Common myeloid progenitor, CD34-positive (primary cell): ENCODE measurements around the gene WLS.
A peak's percentile ranks its signal among the peaks of the same experiment; 100 is the strongest.

Experiments
- CTCF ChIA-PET: fragments of 350-600 bp; sonication (Branson Sonifier 250); formaldehyde crosslinking; loops from one replicate; lab custom pipeline; 2021; ENCODE audit warnings: antibody characterized with exemption; lab: Charles Lee
- POLR2A ChIA-PET: fragments of 350-600 bp; sonication (Branson Sonifier 250); formaldehyde crosslinking; loops from one replicate; lab custom pipeline; 2021; ENCODE audit warnings: antibody characterized with exemption; lab: Charles Lee
- DNase-seq, 3 donors: peaks; one replicate each; pipeline versions ENCODE4 v3.0.0 to v3.0.0-alpha.2; 2013
- H3K27ac ChIP-seq, 2 experiments: 1 replicate in 1 of 2; 2 replicates in 1 of 2; pipeline ENCODE4 v1.7.0; 2013; ENCODE audit warnings: inconsistent platforms in 2 of 2, low read length in 2 of 2, mild to moderate bottlenecking in 2 of 2, low read depth in 1 of 2, moderate library complexity in 1 of 2; ENCODE audit not compliant: severe bottlenecking in 2 of 2, insufficient read depth in 1 of 2, poor library complexity in 1 of 2
- H3K27me3 ChIP-seq, 5 experiments: replicated peaks in 2 of 5; 1 replicate in 3 of 5; 2 replicates in 2 of 5; pipeline versions ENCODE4 v1.6.1 to v1.7.0; 2013; ENCODE audit warnings: low read length in 4 of 5, mild to moderate bottlenecking in 2 of 5, moderate library complexity in 2 of 5, inconsistent platforms in 1 of 5; ENCODE audit not compliant: insufficient read depth in 5 of 5, control insufficient read depth in 4 of 5
- H3K36me3 ChIP-seq, 4 experiments: 1 replicate in 2 of 4; 2 replicates in 2 of 4; pipeline versions ENCODE4 v1.6.1 to v1.7.0; 2013; ENCODE audit warnings: low read length in 3 of 4, control low read depth in 1 of 4, mild to moderate bottlenecking in 1 of 4; ENCODE audit not compliant: control insufficient read depth in 4 of 4, insufficient read depth in 4 of 4
- H3K4me1 ChIP-seq, 4 experiments: 1 replicate in 3 of 4; 2 replicates in 1 of 4; pipeline versions ENCODE4 v1.6.1 to v1.7.1; 2013; ENCODE audit warnings: low read length in 3 of 4, mild to moderate bottlenecking in 3 of 4, control low read depth in 1 of 4, inconsistent platforms in 1 of 4, moderate library complexity in 1 of 4; ENCODE audit not compliant: control insufficient read depth in 4 of 4, insufficient read depth in 4 of 4; ENCODE audit errors: control extremely low read depth in 1 of 4
- H3K4me3 ChIP-seq, 7 experiments: 1 replicate in 4 of 7; 2 replicates in 3 of 7; pipeline versions ENCODE4 v1.5.1 to v1.7.0; 2013; ENCODE audit warnings: mild to moderate bottlenecking in 7 of 7, low read length in 6 of 7, moderate library complexity in 6 of 7, inconsistent platforms in 2 of 7, low read depth in 2 of 7, control low read depth in 1 of 7; ENCODE audit not compliant: insufficient read depth in 4 of 7, control insufficient read depth in 1 of 7; ENCODE audit errors: extremely low read depth in 1 of 7
- H3K9me3 ChIP-seq, 5 experiments: 1 replicate in 4 of 5; 2 replicates in 1 of 5; pipeline versions ENCODE4 v1.6.1 to v1.7.1; 2013; ENCODE audit warnings: low read length in 4 of 5, mild to moderate bottlenecking in 2 of 5, inconsistent platforms in 1 of 5, low read depth in 1 of 5, moderate library complexity in 1 of 5; ENCODE audit not compliant: control insufficient read depth in 4 of 5, insufficient read depth in 2 of 5; ENCODE audit errors: control extremely low read depth in 1 of 5
- WGBS: methylation state at CpG from one replicate; pipeline ENCODE4 v1.1.5; 2013; ENCODE audit not compliant: insufficient coverage; 5-methylcytosine and 5-hydroxymethylcytosine counted together

The WLS gene

DNA sequence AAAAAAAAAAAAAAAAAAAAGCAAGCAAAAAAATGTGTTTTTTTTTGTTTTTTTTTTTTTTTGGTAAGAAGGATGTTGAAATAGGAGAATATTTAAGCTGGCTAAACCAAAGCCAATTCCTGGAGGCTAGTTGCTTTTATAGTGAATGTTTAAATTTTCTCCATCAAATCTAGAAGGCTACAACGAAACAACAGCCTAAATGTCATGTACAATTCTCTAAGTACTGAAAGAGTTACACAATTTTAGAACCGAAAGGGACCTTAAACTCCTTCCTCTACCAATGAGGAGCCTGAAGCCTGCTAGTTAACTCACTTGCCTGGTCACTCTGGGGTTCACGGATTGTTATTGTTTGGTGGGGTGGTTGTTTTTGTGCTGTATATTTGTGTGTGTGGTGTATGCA lies 3.5 kb downstream of the WLS start:
- ChIA-PET CTCF (interaction anchor here (1.5 kb wide), 1 partner anchor 108 kb away, joined by 3 read pairs; no protein-coding TSS in a partner anchor), POLR2A (interaction anchor here (0.6 kb wide), 1 partner anchor 290 kb away, joined by 4 read pairs; no protein-coding TSS in a partner anchor)
- Histone ChIP-seq H3K27ac (no peak overlapping the region), H3K36me3 (no peaks in the 10 kb centered on the region), H3K9me3 (peaks cover 0 to 1% (median 0%) of the 10 kb centered on the region in 5 experiments), H3K4me1 (peaks cover 3 to 24% (median 15%) of the 10 kb centered on the region in 4 experiments), H3K27me3 (peaks cover 22 to 60% (median 34%) of the 10 kb centered on the region in 5 experiments), H3K4me3 (no peak overlapping the region)
- peak in 1 of 3 donors; percentile 8 for DNase-seq
- WGBS = no CpG with 5 or more reads among the region's 3 CpGs

DNA sequence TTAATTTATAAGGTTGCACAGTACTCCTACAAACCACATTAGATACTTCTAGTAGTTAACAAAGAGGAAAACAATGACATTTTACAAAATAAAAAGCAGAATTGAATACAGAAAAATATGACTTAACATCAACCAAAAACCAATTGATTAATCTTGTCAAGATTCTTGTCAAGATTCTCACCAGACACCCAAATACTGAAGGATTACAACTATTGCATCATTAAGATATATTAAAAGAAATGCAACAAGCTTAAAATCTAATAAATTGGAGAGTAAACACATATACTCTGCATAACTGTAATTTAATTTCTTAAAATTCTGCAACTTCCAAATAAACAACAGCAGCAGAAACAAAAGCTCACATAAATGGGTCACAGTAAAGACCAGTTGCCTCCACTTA lies 4.7 kb downstream of the WLS start:
- ChIA-PET POLR2A (no interaction called here), CTCF (no interaction called here)
- Histone ChIP-seq H3K27me3 (peaks cover 15 to 48% (median 29%) of the 10 kb centered on the region in 5 experiments), H3K4me1 (peaks cover 3 to 20% (median 12%) of the 10 kb centered on the region in 4 experiments), H3K27ac (no peak overlapping the region), H3K9me3 (peaks cover 0 to 1% (median 0%) of the 10 kb centered on the region in 5 experiments), H3K4me3 (no peak overlapping the region), H3K36me3 (no peaks in the 10 kb centered on the region)
- no peak for DNase-seq

DNA sequence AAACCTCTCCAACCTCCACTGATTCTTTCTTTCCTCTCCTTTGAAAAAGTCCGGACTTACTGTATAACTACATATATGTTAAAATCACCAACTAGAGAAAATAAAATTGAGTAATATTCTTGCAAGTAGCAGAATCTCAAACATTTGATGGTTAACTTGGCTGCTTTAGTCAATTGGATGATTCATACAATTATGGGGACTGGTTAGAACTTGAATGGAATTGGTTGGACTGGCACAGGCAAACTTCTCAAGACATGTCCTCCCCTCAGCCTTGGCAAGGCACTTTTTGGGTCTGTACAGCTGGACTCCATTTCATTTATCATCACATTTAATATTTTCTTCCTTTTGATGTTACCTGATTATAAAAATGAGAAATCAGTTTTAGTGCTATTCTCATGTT lies 6.5 kb downstream of the WLS start:
- H3K9me3 ChIP-seq = peaks cover 0 to 1% (median 0%) of the 10 kb centered on the region in 5 experiments
- H3K27ac ChIP-seq = no peak overlapping the region
- H3K27me3 ChIP-seq = peaks cover 15 to 30% (median 21%) of the 10 kb centered on the region in 5 experiments
- DNase-seq = no peak
- H3K36me3 ChIP-seq = no peaks in the 10 kb centered on the region
- H3K4me1 ChIP-seq = peaks cover 0 to 3% (median under 1%) of the 10 kb centered on the region in 4 experiments
- ChIA-PET CTCF (no interaction called here), POLR2A (no interaction called here)
- no CpG with 5 or more reads among the region's 1 CpG for WGBS
- H3K4me3 ChIP-seq = no peak overlapping the region

DNA sequence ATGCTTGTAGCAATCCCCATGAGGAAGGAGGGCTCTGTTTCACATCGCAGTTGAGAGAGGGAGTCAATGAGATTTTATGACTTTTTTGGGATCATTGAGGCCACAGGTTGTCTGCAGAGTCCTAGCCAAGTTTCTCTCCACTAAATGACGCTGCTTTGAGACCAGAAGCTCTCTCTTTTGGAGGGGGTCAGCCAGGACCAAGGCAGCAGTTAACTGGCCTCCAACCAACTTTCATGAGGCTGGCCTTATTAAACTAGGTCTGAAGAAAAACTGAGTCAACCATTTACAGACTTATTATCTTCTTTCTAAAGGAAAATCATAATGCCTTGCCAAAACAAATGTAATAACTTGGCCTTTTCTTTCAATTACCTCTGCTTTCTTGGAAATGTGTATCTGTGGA lies 8.6 kb downstream of the WLS start:
- H3K27me3 ChIP-seq = peaks cover 0 to 11% (median 2%) of the 10 kb centered on the region in 5 experiments
- H3K4me3 ChIP-seq = no peak overlapping the region
- no peak overlapping the region for H3K27ac ChIP-seq
- no peaks in the 10 kb centered on the region for H3K4me1 ChIP-seq
- H3K36me3 ChIP-seq = no peaks in the 10 kb centered on the region
- no peaks in the 10 kb centered on the region for H3K9me3 ChIP-seq
- DNase-seq = no peak
- ChIA-PET CTCF (no interaction called here), POLR2A (no interaction called here)
- WGBS = 91% methylated on average over 1 of the region's 2 CpGs

DNA sequence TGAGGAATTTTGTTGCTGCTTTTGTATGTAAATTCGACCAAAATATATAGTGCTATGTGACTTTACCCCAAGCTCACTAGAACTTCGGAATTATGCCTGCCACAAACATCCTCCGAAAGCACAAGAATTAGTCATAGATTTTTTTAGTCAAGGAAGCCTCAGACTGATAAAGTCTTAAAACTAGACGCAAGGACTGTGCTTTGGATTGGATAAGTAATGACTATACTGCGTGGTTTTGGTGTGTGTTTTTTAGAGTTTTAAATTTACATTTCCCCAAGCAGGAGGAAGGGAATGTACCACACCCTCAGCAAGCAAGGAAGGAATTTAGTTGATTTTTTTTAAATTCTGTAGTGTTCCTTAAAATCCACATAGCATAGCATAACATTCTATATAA lies 10.3 kb downstream of the WLS start:
- no peak overlapping the region for H3K27ac ChIP-seq
- ChIA-PET POLR2A (no interaction called here), CTCF (no interaction called here)
- peaks cover 0 to 7% (median 0%) of the 10 kb centered on the region in 5 experiments for H3K27me3 ChIP-seq
- H3K4me3 ChIP-seq = no peak overlapping the region
- DNase-seq = no peak
- no peaks in the 10 kb centered on the region for H3K9me3 ChIP-seq
- WGBS = no CpG with 5 or more reads among the region's 5 CpGs
- H3K4me1 ChIP-seq = no peaks in the 10 kb centered on the region
- no peaks in the 10 kb centered on the region for H3K36me3 ChIP-seq

DNA sequence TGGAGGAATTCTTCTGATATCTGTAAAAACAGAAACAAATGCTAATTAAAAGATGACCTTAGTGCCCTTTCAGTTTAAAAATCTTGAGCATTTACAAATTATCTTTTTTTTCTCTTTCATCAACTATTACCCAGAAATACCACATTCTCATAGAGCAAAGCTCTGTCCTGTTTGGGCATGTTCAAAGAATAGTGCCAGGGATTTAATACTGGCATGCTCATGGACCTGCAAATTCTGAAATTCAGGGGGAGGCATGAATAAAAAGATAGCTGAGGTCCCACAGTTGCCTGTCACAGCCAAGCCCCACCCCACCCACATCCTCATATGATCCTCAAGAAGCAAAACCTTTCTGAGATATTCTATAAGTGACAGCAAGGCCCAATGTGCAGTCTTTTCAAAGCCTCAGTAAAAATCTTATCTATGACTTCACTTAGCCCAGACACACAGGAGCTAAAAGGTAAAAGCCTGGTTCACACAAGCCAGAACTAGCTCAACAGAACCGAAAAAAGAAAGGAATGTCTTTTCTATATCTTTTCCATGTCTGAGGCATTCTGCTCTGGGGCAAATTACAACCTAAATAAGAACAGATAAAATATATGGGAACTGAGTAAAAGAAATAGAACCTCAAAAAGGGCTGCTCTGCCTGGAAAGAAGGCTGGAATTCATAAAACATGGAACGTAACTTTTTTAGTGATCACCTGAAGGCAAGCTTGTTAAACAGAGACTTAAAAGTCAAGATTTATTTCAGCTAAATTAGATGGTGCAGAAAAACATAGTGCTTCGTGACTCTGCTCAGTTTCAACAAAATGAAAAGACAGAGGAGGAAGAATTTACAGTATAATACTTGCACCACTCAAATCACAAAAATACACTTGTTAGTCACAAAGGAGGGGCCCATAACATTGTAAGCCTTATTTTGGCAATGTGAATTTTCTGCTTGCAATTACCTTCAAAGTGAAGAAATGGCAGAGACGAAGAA lies 11.0 kb downstream of the WLS start:
- Histone ChIP-seq H3K4me1 (no peaks in the 10 kb centered on the region), H3K27me3 (peaks cover 0 to 7% (median 0%) of the 10 kb centered on the region in 5 experiments), H3K9me3 (no peaks in the 10 kb centered on the region), H3K36me3 (no peaks in the 10 kb centered on the region), H3K4me3 (no peak overlapping the region), H3K27ac (no peak overlapping the region)
- POLR2A ChIA-PET = no interaction called here
- WGBS = 90% methylated on average over 2 of the region's 4 CpGs
- CTCF ChIA-PET = interaction anchor here (1.1 kb wide), 1 partner anchor 16 kb away, joined by 4 read pairs; no protein-coding TSS in a partner anchor
- DNase-seq = no peak

DNA sequence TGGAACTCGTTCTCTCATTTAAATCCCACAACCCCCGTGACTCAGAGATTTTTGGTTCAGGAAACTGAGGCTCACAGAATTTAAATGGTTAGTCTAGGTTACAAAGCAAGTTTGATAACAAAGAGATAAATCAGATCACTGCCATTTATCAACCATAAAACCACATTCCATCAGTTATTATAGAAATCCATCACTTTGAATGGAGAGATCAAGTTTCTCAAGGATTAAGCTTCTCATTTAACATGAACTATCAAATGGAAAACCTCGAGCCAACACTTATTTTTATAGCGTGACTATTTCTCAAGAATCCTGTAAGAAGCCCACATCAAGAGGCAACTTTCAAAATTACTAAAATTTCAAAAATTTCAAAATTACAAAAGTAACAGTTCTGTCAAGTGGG lies 11.9 kb downstream of the WLS start:
- no peak for DNase-seq
- H3K4me1 ChIP-seq = no peaks in the 10 kb centered on the region
- no peaks in the 10 kb centered on the region for H3K36me3 ChIP-seq
- POLR2A ChIA-PET = no interaction called here
- H3K27me3 ChIP-seq = peaks cover 0 to 3% (median 0%) of the 10 kb centered on the region in 5 experiments
- no peaks in the 10 kb centered on the region for H3K9me3 ChIP-seq
- CTCF ChIA-PET = interaction anchor here (1.1 kb wide), 1 partner anchor 17 kb away, joined by 4 read pairs; no protein-coding TSS in a partner anchor
- H3K4me3 ChIP-seq = no peak overlapping the region
- no peak overlapping the region for H3K27ac ChIP-seq
- WGBS = 100% methylated on average over 2 of the region's 4 CpGs
